Body of pancreas (tissue), 4 donors: ENCODE data around the gene TYW1B.
"Not testable (repeated sequence)": the region's sequence is repeated elsewhere in the genome, so short reads cannot be mapped to it uniquely, and the experiment has no call there.

Source experiments
- CTCF ChIP-seq, 7 experiments: fragments of 450-650 bp in 4 of 7; fragments of 200-600 bp in 3 of 7; sonication (generic) in 3 of 7; IDR thresholded peaks; one replicate each; pipeline ENCODE4 v1.5.1; 2016 to 2019; ENCODE audit warnings: antibody characterized with exemption in 7 of 7
- POLR2A ChIP-seq, 3 donors: fragments of 450-650 bp; IDR thresholded peaks; one replicate each; pipeline ENCODE4 v1.6.1; 2016; ENCODE audit warnings: antibody characterized with exemption in 3 of 3, mild to moderate bottlenecking in 2 of 3

DNA sequence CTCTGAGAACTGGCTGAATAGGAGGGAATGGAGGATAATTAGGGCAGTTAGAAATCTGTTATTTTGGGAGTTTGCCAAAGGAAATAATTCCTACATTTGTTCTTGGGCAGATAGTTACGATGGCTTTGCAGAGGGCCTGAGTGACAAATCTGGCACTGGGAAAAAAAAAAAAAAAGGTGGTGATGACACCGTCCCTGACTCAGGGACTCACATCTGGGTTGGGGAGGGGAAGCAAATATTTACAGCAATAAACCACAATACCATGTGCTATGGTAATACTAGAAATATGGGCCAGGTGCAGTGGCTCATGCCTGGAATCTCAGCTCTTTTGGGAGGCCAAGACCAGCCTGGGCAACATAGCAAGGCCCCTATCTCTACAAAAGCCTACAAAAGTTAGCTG lies 292.0 kb downstream of the TYW1B start:
- TF ChIP-seq CTCF, POLR2A (IDR thresholded peaks at IDR 0.05): not testable (repeated sequence)
